GM12878 (cell line): ENCODE data around the gene PDCD7. TPM values are rescaled to one million over a fixed set of nuclear protein-coding genes. Genes with fewer than 3 reads are reported as not detected.

Experiments
- ATAC-seq: fragments of 200-7000 bp; cut with Tn5 transposase; 3 replicates; pipeline ENCODE4 v1.9.1; 2020; ENCODE audit warnings: mild to moderate bottlenecking, moderate library complexity
- BruUV-seq: library from RNA; stranded (reverse); fragments of 400-500 nt; replicated peaks from 2 replicates; lab custom pipeline; 2021; lab: Mats Ljungman, UMichigan
- CTCF ChIA-PET: fragments of 300-600 bp; sonication (Branson Sonifier 250); formaldehyde crosslinking; extraction: SDS; loops from one replicate; lab custom pipeline; 2021; ENCODE audit warnings: inconsistent platforms; lab: Yijun Ruan, JAX
- POLR2A ChIA-PET: fragments of 350-600 bp; formaldehyde crosslinking; extraction: SDS; loops from one replicate; lab custom pipeline; 2021; ENCODE audit warnings: inconsistent platforms; lab: Charles Lee
- RAD21 ChIA-PET: fragments of 300-600 bp; sonication (Branson Sonifier 250); formaldehyde crosslinking; loops from one replicate; lab custom pipeline; 2023; ENCODE audit warnings: antibody characterized with exemption; ENCODE audit not compliant: unreplicated experiment; lab: Charles Lee
- SMC1A ChIA-PET: fragments of 300-600 bp; sonication (Branson Sonifier 250); formaldehyde crosslinking; loops from one replicate; lab custom pipeline; 2023; ENCODE audit not compliant: unreplicated experiment, uncharacterized antibody; lab: Charles Lee
- DNase-seq: peaks from one replicate; pipeline ENCODE4 v3.0.0-alpha.2; 2011; ENCODE audit warnings: low read depth, low spot score
- FAIRE-seq: peaks from 3 replicates; lab custom pipeline; 2011; peaks lifted over from hg19 to GRCh38; lab: Jason Lieb, UNC
- H2AFZ ChIP-seq: 2 replicates; pipeline ENCODE4 v1.6.0; 2011; ENCODE audit warnings: low read depth, low read length, control low read depth; ENCODE audit not compliant: control insufficient read depth
- H3K27ac ChIP-seq: 2 replicates; pipeline ENCODE4 v1.5.1; 2011; ENCODE audit warnings: control low read depth; ENCODE audit not compliant: control insufficient read depth, insufficient read depth
- H3K27me3 ChIP-seq, 2 experiments: replicated peaks in 1 of 2; 2 replicates each; pipeline versions ENCODE4 v1.6.0 to v1.6.1; 2011; ENCODE audit warnings: low read length in 1 of 2; ENCODE audit not compliant: control insufficient read depth in 2 of 2, insufficient read depth in 2 of 2
- H3K36me3 ChIP-seq, 2 experiments: 2 replicates each; pipeline ENCODE4 v1.5.1; 2011; ENCODE audit warnings: low read length in 1 of 2; ENCODE audit not compliant: control insufficient read depth in 2 of 2, insufficient read depth in 2 of 2
- H3K4me1 ChIP-seq: 2 replicates; pipeline ENCODE4 v1.6.1; 2011; ENCODE audit warnings: mild to moderate bottlenecking, low read length, moderate library complexity, mixed read lengths; ENCODE audit not compliant: control insufficient read depth, insufficient read depth
- H3K4me2 ChIP-seq: 2 replicates; pipeline ENCODE4 v1.6.0; 2011; ENCODE audit warnings: control low read depth; ENCODE audit not compliant: control insufficient read depth, insufficient read depth
- H3K4me3 ChIP-seq: fragments of 200-600 bp; sonication (generic); 2 replicates; pipeline ENCODE4 v1.5.1; 2016
- H3K79me2 ChIP-seq: 2 replicates; pipeline ENCODE4 v1.6.0; 2011; ENCODE audit warnings: low read length; ENCODE audit not compliant: control insufficient read depth, insufficient read depth
- H3K9ac ChIP-seq: 2 replicates; pipeline ENCODE4 v1.8.0; 2011; ENCODE audit warnings: low read length, control low read depth, mixed read lengths; ENCODE audit not compliant: control insufficient read depth, insufficient read depth
- H3K9me3 ChIP-seq: replicated peaks from 3 replicates; pipeline ENCODE4 v1.5.1; 2011; ENCODE audit warnings: mild to moderate bottlenecking, low read length; ENCODE audit not compliant: control insufficient read depth, insufficient read depth
- H4K20me1 ChIP-seq: 2 replicates; pipeline ENCODE4 v1.6.0; 2011; ENCODE audit not compliant: control insufficient read depth, insufficient read depth
- ASH2L ChIP-seq: fragments of 300-600, 200-600 bp; sonication (generic); IDR thresholded peaks from 2 replicates; pipeline ENCODE4 v1.6.1; 2017; ENCODE audit warnings: low read depth, mild to moderate bottlenecking, borderline replicate concordance
- BHLHE40 ChIP-seq, 2 experiments: fragments of 450-650 bp in 1 of 2; IDR thresholded peaks; 2 replicates each; pipeline ENCODE4 v1.6.1; 2011 to 2017; ENCODE audit warnings: low read depth in 2 of 2, borderline replicate concordance in 1 of 2, improper control_type of control experiment in 1 of 2, low read length in 1 of 2, mild to moderate bottlenecking in 1 of 2
- BMI1 ChIP-seq: fragments of 450-650 bp; IDR thresholded peaks from 2 replicates; pipeline ENCODE4 v1.6.1; 2016; ENCODE audit warnings: mild to moderate bottlenecking, moderate library complexity, borderline replicate concordance
- RCOR1 ChIP-seq: conservative IDR thresholded peaks from 2 replicates; pipeline ENCODE4 v1.6.1; 2012; ENCODE audit warnings: low read depth, low read length, improper control_type of control experiment
- RUNX3 ChIP-seq: IDR thresholded peaks from 2 replicates; pipeline ENCODE4 v1.6.1; 2012; ENCODE audit warnings: low read length, inconsistent platforms
- WGBS: methylation state at CpG from one replicate; pipeline ENCODE4 v1.1.6; 2016; ENCODE audit warnings: low lambda C conversion rate; ENCODE audit not compliant: insufficient replicate concordance, insufficient coverage; ENCODE audit errors: missing lambda C conversion rate; 5-methylcytosine and 5-hydroxymethylcytosine counted together
- in situ Hi-C: fragments of 300-500 bp; cut with MboI; formaldehyde crosslinking; loops from 9 replicates; pipeline ENCODE4 v1.14.3; 2018; ENCODE audit warnings: mixed read lengths
- intact Hi-C: fragments of 100-400 bp; cut with micrococcal nuclease; formaldehyde crosslinking; loops from one replicate; pipeline ENCODE4 v1.14.2; 2022; ENCODE audit not compliant: unreplicated experiment
- polyA plus RNA-seq, 11 experiments: library from polyadenylated mRNA; depleted of rRNA in 4 of 11; unstranded in 6 of 11; stranded (reverse) in 5 of 11; fragments of >200 nt; fragmentation: Nextera tagmentation in 4 of 11; fragmentation: Illumina TruSeq in 1 of 11; extraction: Ambion mirVana in 4 of 11; extraction: Trizol in 1 of 11; gene quantifications; 1 replicate in 1 of 11; 2 replicates in 10 of 11; pipeline versions ENCODE4 v1.2.1 to v1.2.3, GENCODE V29; 2011 to 2016; ENCODE audit warnings: inconsistent platforms in 2 of 11, missing spikeins in 2 of 11, low read depth in 1 of 11
- total RNA-seq, 4 experiments: library from RNA; depleted of rRNA in 3 of 4; stranded (reverse); fragments of >200 nt in 3 of 4; fragmentation: Illumina TruSeq in 1 of 4; extraction: Trizol in 1 of 4; gene quantifications; 2 replicates each; pipeline versions ENCODE4 v1.2.1 to v1.2.3, GENCODE V29; 2013 to 2021
- TF ChIP-seq, protein P1 (sequence below), 3 experiments: IDR thresholded peaks in 2 of 3; conservative IDR thresholded peaks in 1 of 3; 2 replicates each; pipeline ENCODE4 v1.5.1; 2011; ENCODE audit warnings: low read depth in 3 of 3, low read length in 3 of 3, mild to moderate bottlenecking in 3 of 3, control low read depth in 2 of 3, moderate library complexity in 2 of 3, inconsistent platforms in 1 of 3, mixed read lengths in 1 of 3; ENCODE audit not compliant: control insufficient read depth in 2 of 3, insufficient read depth in 1 of 3; ENCODE audit errors: extremely low read depth in 1 of 3

Gene PDCD7
- total and polyA plus RNA-seq, 10 of the 15 experiments (the other 5 are each of a cell fraction or from before 2014, with no cell fraction given), result 4.2 to 24.2 (median 13.4) TPM

DNA sequence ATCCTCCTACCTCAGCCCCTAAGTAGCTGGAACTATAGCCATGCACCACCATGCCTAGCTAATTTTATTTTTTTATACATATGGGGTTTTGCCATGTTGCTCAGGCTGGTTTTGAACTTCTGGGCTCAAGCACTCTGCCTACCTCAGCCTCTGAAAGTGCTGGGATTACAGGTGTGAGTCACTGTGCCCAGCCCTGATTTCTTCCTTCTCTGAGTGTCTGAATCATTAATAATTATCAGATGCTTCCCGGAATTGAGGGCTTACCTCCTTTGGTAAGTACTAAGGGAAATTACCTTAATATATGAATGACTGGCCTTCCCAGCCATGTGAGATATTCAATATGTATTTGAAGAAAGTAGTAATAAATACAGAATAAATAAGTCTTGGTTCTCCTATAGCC lies 44.3 kb upstream of the PDCD7 start:
- ChIA-PET RAD21 (no interaction called here), POLR2A (interaction anchor here (0.6 to 0.8 kb wide), 2 partner anchors 34 to 822 kb away, joined by 3 read pairs; partner anchors contain the start of gene CSNK1G1), SMC1A (interaction anchor here (1.5 kb wide), 1 partner anchor 11 kb away, joined by 5 read pairs; no protein-coding TSS in a partner anchor), CTCF (no interaction called here)
- no peaks in the 10 kb centered on the region for H4K20me1 ChIP-seq
- no peak overlapping the region for H3K9ac ChIP-seq
- DNase-seq (no peak), ATAC-seq (no peak), FAIRE-seq (no peak)
- in situ Hi-C loops, result no loop called here
- no peaks in the 10 kb centered on the region for H3K27me3 ChIP-seq
- H2AFZ ChIP-seq, result no peak overlapping the region
- TF ChIP-seq RUNX3 (no peak), RCOR1 (no peak), BHLHE40 (IDR thresholded peaks at IDR 0.05; ENCODE audit: borderline replicate concordance in 1 of 2, low read depth in 2 of 2, low read length in 1 of 2) (no peak), ASH2L (no peak)
- TF ChIP-seq, protein P1, sequence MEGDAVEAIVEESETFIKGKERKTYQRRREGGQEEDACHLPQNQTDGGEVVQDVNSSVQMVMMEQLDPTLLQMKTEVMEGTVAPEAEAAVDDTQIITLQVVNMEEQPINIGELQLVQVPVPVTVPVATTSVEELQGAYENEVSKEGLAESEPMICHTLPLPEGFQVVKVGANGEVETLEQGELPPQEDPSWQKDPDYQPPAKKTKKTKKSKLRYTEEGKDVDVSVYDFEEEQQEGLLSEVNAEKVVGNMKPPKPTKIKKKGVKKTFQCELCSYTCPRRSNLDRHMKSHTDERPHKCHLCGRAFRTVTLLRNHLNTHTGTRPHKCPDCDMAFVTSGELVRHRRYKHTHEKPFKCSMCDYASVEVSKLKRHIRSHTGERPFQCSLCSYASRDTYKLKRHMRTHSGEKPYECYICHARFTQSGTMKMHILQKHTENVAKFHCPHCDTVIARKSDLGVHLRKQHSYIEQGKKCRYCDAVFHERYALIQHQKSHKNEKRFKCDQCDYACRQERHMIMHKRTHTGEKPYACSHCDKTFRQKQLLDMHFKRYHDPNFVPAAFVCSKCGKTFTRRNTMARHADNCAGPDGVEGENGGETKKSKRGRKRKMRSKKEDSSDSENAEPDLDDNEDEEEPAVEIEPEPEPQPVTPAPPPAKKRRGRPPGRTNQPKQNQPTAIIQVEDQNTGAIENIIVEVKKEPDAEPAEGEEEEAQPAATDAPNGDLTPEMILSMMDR (IDR thresholded peaks at IDR 0.05 in 2 of 3, conservative IDR thresholded peaks at IDR 0.05 in 1 of 3; ENCODE audit: control insufficient read depth in 2 of 3, extremely low read depth in 1 of 3, insufficient read depth in 1 of 3, low read depth in 3 of 3, low read length in 3 of 3), result no peak
- peaks cover 3% of the 10 kb centered on the region; the same call in 1 of the 2 replicates for H3K4me1 ChIP-seq
- H3K4me3 ChIP-seq, result no peak overlapping the region
- no peaks in the 10 kb centered on the region for H3K9me3 ChIP-seq
- H3K79me2 ChIP-seq, result peaks cover 28% of the 10 kb centered on the region
- TSS peak; percentile 17 for BruUV-seq
- H3K36me3 ChIP-seq, result peaks cover 2 to 13% of the 10 kb centered on the region in 2 experiments; a peak in 3 of 4 replicates
- no peak overlapping the region for H3K4me2 ChIP-seq
- intact Hi-C loops, result no loop called here
- H3K27ac ChIP-seq, result no peak overlapping the region
- WGBS, result 56% methylated on average over 1 of the region's 1 CpG

DNA sequence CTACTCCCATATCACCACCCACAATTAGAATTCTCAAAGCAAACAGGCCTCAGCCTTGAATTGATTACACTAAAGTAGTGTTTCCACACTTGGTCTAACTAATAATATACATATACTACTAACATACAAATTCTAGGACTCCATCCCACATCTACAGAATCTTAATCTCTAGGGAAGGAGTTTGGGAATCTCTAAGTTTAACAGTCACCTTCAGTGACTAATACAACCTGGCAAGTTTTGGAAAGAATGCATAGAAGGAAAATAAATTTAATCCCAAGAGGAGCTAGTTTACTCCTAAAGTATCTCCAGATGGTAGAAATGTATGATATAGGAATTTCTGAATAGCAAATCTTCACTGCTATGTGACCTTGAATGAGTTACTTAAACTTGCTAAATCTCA lies 42.4 kb upstream of the PDCD7 start:
- Histone ChIP-seq H3K4me3 (no peak overlapping the region), H3K9me3 (no peaks in the 10 kb centered on the region), H3K27me3 (no peaks in the 10 kb centered on the region), H3K4me2 (no peak overlapping the region), H2AFZ (no peak overlapping the region), H3K9ac (no peak overlapping the region), H4K20me1 (no peaks in the 10 kb centered on the region), H3K36me3 (peaks cover 2 to 20% of the 10 kb centered on the region in 2 experiments; a peak in 3 of 4 replicates), H3K79me2 (peaks cover 11% of the 10 kb centered on the region), H3K4me1 (peaks cover 4% of the 10 kb centered on the region; the same call in 1 of the 2 replicates), H3K27ac (no peak overlapping the region)
- ATAC-seq, result no peak
- DNase-seq, result no peak
- in situ Hi-C loops (no loop called here), intact Hi-C loops (no loop called here)
- RAD21 ChIA-PET, result no interaction called here
- POLR2A ChIA-PET, result interaction anchor here (0.7 kb wide), 1 partner anchor 61 kb away, joined by 3 read pairs; the partner anchor contains the start of gene UBAP1L
- no peak for TF ChIP-seq BMI1
- SMC1A ChIA-PET, result no interaction called here
- no TSS peak for BruUV-seq
- no peak for FAIRE-seq
- CTCF ChIA-PET, result no interaction called here
